Measurements from ENCODE around the gene IGF2BP2.

IGF2BP2 gene

GRCh38 chr3:185815391-185816282 lies 9.2 kb downstream of the IGF2BP2 start:
- DNase-seq (ENCODE audit: low read depth in 1 of 2, low spot score in 1 of 2) = no peak
- Histone ChIP-seq H3K4me3 (replicated peaks; ENCODE audit: insufficient read depth, low read length) (no peak overlapping the region), H3K27ac (replicated peaks) (no peak overlapping the region), H3K27me3 (ENCODE audit: insufficient read depth, poor library complexity, severe bottlenecking) (peaks cover 34% of the 10 kb centered on the region)
- TF ChIP-seq REST (IDR thresholded peaks at IDR 0.05; ENCODE audit: insufficient replicate concordance, low read depth) (no peak), GABPA (IDR thresholded peaks at IDR 0.05; ENCODE audit: low read depth) (no peak), CTCF (IDR thresholded peaks at IDR 0.05; ENCODE audit: insufficient read depth, low read length) (no peak), SPI1 (IDR thresholded peaks at IDR 0.05; ENCODE audit: borderline replicate concordance, low read depth) (no peak), POLR2AphosphoS5 (IDR thresholded peaks at IDR 0.05; ENCODE audit: low read depth) (no peak)

- H3K27me3 ChIP-seq (ENCODE audit: insufficient read depth, poor library complexity, severe bottlenecking) = peaks cover 21% of the 10 kb centered on the region
- TF ChIP-seq SPI1 (IDR thresholded peaks at IDR 0.05; ENCODE audit: borderline replicate concordance, low read depth) (no peak), CTCF (IDR thresholded peaks at IDR 0.05; ENCODE audit: insufficient read depth, low read length) (no peak), GABPA (IDR thresholded peaks at IDR 0.05; ENCODE audit: low read depth) (no peak), POLR2AphosphoS5 (IDR thresholded peaks at IDR 0.05; ENCODE audit: low read depth) (no peak), REST (IDR thresholded peaks at IDR 0.05; ENCODE audit: insufficient replicate concordance, low read depth) (no peak)
- DNase-seq (ENCODE audit: low read depth in 1 of 2, low spot score in 1 of 2) = no peak
- no peak overlapping the region for H3K4me3 ChIP-seq (replicated peaks; ENCODE audit: insufficient read depth, low read length)
- no peak overlapping the region for H3K27ac ChIP-seq (replicated peaks)
Measured at GRCh38 chr3:185813691-185814215, 11.1 kb downstream of the IGF2BP2 start.

GRCh38 chr3:185813205-185813604 lies 11.6 kb downstream of the IGF2BP2 start:
- no peak for DNase-seq (ENCODE audit: low read depth in 1 of 2, low spot score in 1 of 2)
- peaks cover 15% of the 10 kb centered on the region for H3K27me3 ChIP-seq (ENCODE audit: insufficient read depth, poor library complexity, severe bottlenecking)
- TF ChIP-seq SPI1 (IDR thresholded peaks at IDR 0.05; ENCODE audit: borderline replicate concordance, low read depth) (no peak), CTCF (IDR thresholded peaks at IDR 0.05; ENCODE audit: insufficient read depth, low read length) (no peak), POLR2AphosphoS5 (IDR thresholded peaks at IDR 0.05; ENCODE audit: low read depth) (no peak), REST (IDR thresholded peaks at IDR 0.05; ENCODE audit: insufficient replicate concordance, low read depth) (no peak), GABPA (IDR thresholded peaks at IDR 0.05; ENCODE audit: low read depth) (no peak)
- H3K27ac ChIP-seq (replicated peaks) = no peak overlapping the region
- H3K4me3 ChIP-seq (replicated peaks; ENCODE audit: insufficient read depth, low read length) = no peak overlapping the region

All from HL-60 (cell line).